ENCODE measurements around the gene CYTH3.
"Not testable (repeated sequence)": the region's sequence is repeated elsewhere in the genome, so short reads cannot be mapped to it uniquely, and the experiment has no call there.

Gene CYTH3

GRCh38 chr7:6238309-6238925 lies 34.0 kb downstream of the CYTH3 start:
- H3K4me3 ChIP-seq: no peak overlapping the region
- H3K27ac ChIP-seq: no peak overlapping the region

GRCh38 chr7:6237730-6238129 lies 34.7 kb downstream of the CYTH3 start:
- Histone ChIP-seq H3K27ac (no peak overlapping the region), H3K4me3 (no peak overlapping the region)

DNA sequence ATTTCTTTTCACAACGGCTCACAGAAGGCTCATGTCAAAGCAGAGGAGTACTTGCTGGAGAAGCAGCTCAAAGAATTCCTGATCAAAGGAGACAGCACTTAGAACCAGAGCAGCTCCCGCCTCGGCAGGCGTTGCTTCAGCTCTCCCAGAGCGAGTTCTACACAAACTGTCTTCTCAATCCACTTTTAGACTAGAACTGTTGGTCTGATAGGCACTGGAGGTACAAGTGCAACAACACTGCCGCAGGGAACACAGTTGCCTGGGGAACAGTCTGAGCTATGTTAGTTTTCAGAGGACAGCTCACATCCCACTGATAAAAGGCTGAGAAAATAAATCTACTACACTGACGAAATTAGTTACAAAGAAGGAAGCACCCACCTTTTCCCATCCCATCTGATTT lies 35.4 kb downstream of the CYTH3 start:
- Histone ChIP-seq H3K27ac (no peak overlapping the region), H3K4me3 (no peak overlapping the region)

DNA sequence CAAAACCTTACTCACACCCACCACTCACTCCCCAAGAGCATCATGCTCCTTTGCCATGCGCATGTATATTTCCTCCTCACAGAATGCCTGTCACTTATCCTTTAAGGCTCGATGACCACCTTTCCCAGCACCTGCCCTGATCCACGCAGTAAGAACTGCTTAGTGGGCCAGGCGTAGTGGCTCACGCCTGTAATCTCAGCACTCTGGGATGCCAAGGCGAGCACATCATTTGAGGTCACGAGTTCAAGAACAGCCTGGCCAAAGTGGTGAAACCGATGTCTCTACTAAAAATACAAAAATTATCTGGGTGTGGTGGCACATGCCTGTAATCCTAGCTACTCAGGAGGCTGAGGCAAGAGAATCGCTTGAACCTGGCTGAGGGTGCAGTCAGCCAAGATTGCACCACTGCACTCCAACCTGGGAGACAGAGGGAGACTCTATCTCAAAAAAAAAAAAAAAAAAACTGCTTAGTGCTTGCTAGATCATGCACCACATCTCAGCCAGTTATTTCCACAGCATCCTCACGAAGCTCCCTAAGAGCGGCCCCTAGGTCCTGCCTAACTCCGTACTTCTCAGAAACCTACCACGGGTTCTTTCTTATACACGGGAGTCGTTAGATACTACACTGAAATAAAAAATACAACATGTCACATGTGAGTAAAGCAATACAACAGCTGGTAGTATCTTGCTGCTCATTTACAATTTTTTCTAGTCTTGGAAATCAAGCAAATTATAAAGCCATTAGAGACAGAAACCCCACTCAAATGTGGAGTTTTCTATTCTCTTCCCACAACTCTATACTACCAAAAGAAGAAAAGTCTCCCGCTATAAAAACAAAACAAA lies 37.2 kb downstream of the CYTH3 start:
- Histone ChIP-seq H3K4me3 (no peak overlapping the region), H3K27ac (no peak overlapping the region)

- no peak overlapping the region for H3K4me3 ChIP-seq
- no peak overlapping the region for H3K27ac ChIP-seq
Measured at GRCh38 chr7:6234384-6234783, 38.0 kb downstream of the CYTH3 start.

GRCh38 chr7:6232534-6232933 lies 39.9 kb downstream of the CYTH3 start:
- Histone ChIP-seq H3K27ac (no peak overlapping the region), H3K4me3 (no peak overlapping the region)

DNA sequence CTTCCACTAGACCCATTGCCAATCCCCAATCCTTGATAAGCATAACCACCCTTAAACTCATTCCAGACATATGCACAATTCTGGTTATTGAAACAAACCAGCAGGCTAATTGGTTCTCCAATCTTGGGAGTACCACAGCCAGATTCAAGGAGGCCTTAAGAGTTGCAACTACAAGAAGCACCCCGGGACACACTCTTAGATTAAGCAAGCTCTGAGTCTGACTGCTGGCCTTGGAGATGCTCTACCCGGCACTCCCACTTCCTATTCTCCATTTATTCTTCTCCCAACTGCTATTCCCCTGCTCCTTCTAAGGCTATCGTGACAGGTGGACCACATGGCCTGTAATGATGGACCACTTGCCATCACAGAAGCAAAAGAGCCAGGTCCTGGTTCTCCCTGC lies 40.3 kb downstream of the CYTH3 start:
- no peak overlapping the region for H3K4me3 ChIP-seq
- no peak overlapping the region for H3K27ac ChIP-seq

GRCh38 chr7:6231184-6231583 lies 41.2 kb downstream of the CYTH3 start:
- Histone ChIP-seq H3K4me3 (no peak overlapping the region), H3K27ac (peak overlapping the region in 2 of 21 experiments; percentile 2 to 4)

DNA sequence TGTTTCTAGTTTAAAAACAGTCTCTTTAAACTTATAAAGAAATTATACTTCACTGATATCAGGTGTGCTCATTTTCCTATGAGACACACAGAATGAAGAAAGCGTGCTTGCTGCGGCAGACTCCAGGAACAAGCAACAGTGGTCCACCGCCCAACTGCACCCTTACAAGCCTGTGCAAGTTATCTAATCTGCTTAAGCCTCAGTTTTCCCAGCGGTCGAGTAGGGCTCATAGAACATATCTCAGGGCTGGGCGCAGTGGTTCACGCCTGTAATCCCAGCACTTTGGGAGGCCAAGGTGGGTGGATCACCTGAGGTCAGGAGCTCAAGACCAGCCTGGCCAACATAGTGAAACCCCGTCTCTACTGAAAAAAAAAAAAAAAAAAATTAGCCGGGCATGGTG lies 43.1 kb downstream of the CYTH3 start:
- peak overlapping the region in 3 of 21 experiments; percentile 7 to 15 (median 11) for H3K27ac ChIP-seq
- H3K4me3 ChIP-seq: not testable (repeated sequence)

GRCh38 chr7:6228361-6229229 lies 43.8 kb downstream of the CYTH3 start:
- peak overlapping the region in 9 of 21 experiments; percentile 4 to 56 (median 30) for H3K27ac ChIP-seq
- no peak overlapping the region for H3K4me3 ChIP-seq

DNA sequence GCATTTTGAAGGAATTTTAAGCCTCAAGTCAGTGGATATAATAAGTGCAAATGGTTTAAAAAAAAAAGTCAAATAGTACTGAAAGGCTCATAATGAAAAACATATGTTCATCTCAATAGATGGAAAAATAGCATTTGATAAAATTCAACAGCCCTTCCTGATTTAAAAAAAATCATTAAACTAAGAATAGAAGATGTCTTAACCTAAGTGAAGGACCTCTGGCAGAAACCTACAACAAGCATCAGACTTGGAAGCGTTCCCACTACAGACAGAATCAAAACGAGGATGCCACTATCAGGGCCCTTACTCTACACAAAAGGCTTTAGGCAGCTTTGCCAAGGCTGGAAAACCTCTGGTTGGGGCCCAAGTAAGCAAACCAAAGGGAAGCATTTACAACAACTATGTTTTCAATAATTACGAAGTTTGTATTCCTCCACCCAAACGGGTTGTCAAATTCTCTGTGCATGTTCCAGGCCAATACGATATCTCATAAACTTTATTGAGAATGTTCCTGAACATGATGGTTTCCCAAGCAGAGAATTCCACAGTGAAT lies 45.1 kb downstream of the CYTH3 start:
- no peak overlapping the region for H3K4me3 ChIP-seq
- H3K27ac ChIP-seq: peak overlapping the region in 4 of 21 experiments; percentile 3 to 34 (median 8)

- H3K27ac ChIP-seq: peak overlapping the region in 2 of 21 experiments; percentile 10 to 11
Measured at GRCh38 chr7:6226194-6226799, 46.1 kb downstream of the CYTH3 start.

GRCh38 chr7:6223411-6223810 lies 49.0 kb downstream of the CYTH3 start:
- H3K4me3 ChIP-seq, H3K27ac ChIP-seq: not testable (repeated sequence)

More at GRCh38 chr7:6226194-6226799, 46.1 kb downstream of the CYTH3 start:
- H3K4me3 ChIP-seq: no peak overlapping the region

GRCh38 chr7:6223010-6223409 lies 49.4 kb downstream of the CYTH3 start:
- H3K4me3 ChIP-seq, H3K27ac ChIP-seq: not testable (repeated sequence)

- H3K4me3 ChIP-seq: no peak overlapping the region
- H3K27ac ChIP-seq: peak overlapping the region in 9 of 21 experiments; percentile 10 to 71 (median 56)
Measured at GRCh38 chr7:6221340-6222319, 50.8 kb downstream of the CYTH3 start.

- no peak overlapping the region for H3K4me3 ChIP-seq
- peak overlapping the region in 1 of 21 experiments; percentile 3 for H3K27ac ChIP-seq
Measured at GRCh38 chr7:6218329-6218728, 54.1 kb downstream of the CYTH3 start.

DNA sequence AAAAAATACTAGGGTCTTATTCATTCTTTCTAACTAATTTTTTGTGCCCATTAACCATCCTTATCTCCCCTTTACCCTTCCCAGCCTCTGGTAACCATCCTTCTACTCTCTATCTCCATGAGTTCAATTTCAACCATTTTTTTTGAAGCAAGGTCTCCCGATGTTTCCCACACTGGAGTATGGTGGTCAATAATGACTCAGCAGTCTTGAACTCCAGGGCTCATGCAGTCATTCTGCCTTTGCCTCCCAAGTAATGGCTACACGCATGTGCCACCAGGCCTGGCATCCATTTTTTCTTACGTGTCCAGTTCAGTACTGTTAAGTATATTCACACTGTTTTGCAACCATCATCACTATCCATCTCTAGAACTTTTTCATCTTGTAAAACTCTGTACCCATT lies 60.4 kb downstream of the CYTH3 start:
- H3K4me3 ChIP-seq: no peak overlapping the region
- H3K27ac ChIP-seq: no peak overlapping the region

- no peak overlapping the region for H3K4me3 ChIP-seq
- no peak overlapping the region for H3K27ac ChIP-seq
Measured at GRCh38 chr7:6210621-6211372, 61.6 kb downstream of the CYTH3 start.
